Erythroblast (primary cell): ENCODE data around the gene SPRR2B.

Experiments used
- GATA1 ChIP-seq: IDR thresholded peaks from 2 replicates; pipeline ENCODE4 v1.6.1; 2011; ENCODE audit warnings: low read depth, mild to moderate bottlenecking, control low read depth, low read length, moderate library complexity
- POLR2A ChIP-seq: IDR thresholded peaks from 2 replicates; pipeline ENCODE4 v1.6.1; 2011; ENCODE audit warnings: mild to moderate bottlenecking, low read length

DNA sequence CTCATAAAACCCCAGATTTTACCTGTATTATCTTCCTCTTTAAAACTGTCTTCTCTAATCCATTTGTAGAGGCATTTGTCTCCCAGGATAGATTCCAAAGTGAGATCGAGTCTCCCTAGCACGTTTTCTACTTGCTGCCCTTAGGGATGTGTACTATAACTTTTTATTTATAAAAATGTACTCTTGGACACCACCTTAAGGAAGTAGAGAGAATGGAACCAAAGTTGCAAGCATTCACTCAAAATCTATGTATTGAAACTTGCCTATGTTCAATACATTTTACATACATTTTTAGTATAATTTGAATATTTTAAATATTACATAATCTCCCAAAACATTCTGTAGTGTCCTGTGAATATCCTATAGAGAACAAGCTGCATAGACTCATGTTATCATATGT lies 13.3 kb downstream of the SPRR2B start:
- TF ChIP-seq POLR2A (no peak), GATA1 (no peak)
